Endothelial cell (in vitro differentiated cells): ENCODE measurements around the gene CLDN22. TPM values are rescaled to one million over a fixed set of nuclear protein-coding genes. Genes with fewer than 3 reads are reported as not detected.

Experiments
- DNase-seq: peaks from one replicate; pipeline ENCODE4 v3.0.0; 2021; ENCODE audit warnings: low spot score
- H3K27ac Mint-ChIP-seq: one replicate; pipeline ENCODE4 v1.8.0; 2021; ENCODE audit warnings: mixed read lengths, inconsistent platforms; ENCODE audit not compliant: unreplicated experiment
- H3K27me3 Mint-ChIP-seq: one replicate; pipeline ENCODE4 v1.8.0; 2021; ENCODE audit warnings: mild to moderate bottlenecking, moderate library complexity, mixed read lengths, inconsistent platforms; ENCODE audit not compliant: unreplicated experiment
- H3K36me3 Mint-ChIP-seq: one replicate; pipeline ENCODE4 v1.8.0; 2021; ENCODE audit warnings: mild to moderate bottlenecking, low read depth, mixed read lengths, inconsistent platforms; ENCODE audit not compliant: unreplicated experiment
- H3K4me1 Mint-ChIP-seq: one replicate; pipeline ENCODE4 v1.8.0; 2021; ENCODE audit warnings: mild to moderate bottlenecking, mixed read lengths, inconsistent platforms; ENCODE audit not compliant: unreplicated experiment
- H3K4me3 Mint-ChIP-seq: one replicate; pipeline ENCODE4 v1.8.0; 2021; ENCODE audit warnings: mild to moderate bottlenecking, mixed read lengths, inconsistent platforms; ENCODE audit not compliant: unreplicated experiment
- H3K9me3 Mint-ChIP-seq: one replicate; pipeline ENCODE4 v1.8.0; 2021; ENCODE audit warnings: mixed read lengths, inconsistent platforms; ENCODE audit not compliant: unreplicated experiment
- CTCF ChIP-seq: fragments of 200-600 bp; sonication (generic); IDR thresholded peaks from one replicate; pipeline ENCODE4 v1.5.0; 2021; ENCODE audit warnings: antibody characterized with exemption; ENCODE audit not compliant: unreplicated experiment
- total RNA-seq: library from RNA; stranded (reverse); fragmentation: NEBNext Ultra II Directional; extraction: Animal tissue kit (Norgen Biotek cat#: 25700); gene quantifications from one replicate; pipeline ENCODE4 v1.2.1, GENCODE V29; 2021; ENCODE audit not compliant: unreplicated experiment

Gene CLDN22
- total RNA-seq, 1 donor from 2014 or later: not detected

- TF ChIP-seq CTCF: no peak
- Mint-ChIP-seq H3K36me3 (no peaks in the 10 kb centered on the region), H3K4me3 (no peak overlapping the region), H3K27ac (no peak overlapping the region), H3K9me3 (no peaks in the 10 kb centered on the region), H3K4me1 (no peaks in the 10 kb centered on the region), H3K27me3 (peaks cover 6% of the 10 kb centered on the region)
- no peak for DNase-seq
These were observed 28.1 kb upstream of the CLDN22 start for GRCh38 chr4:183348136-183348535.

- Mint-ChIP-seq H3K27ac (no peak overlapping the region), H3K27me3 (peaks cover 4% of the 10 kb centered on the region), H3K36me3 (no peaks in the 10 kb centered on the region), H3K9me3 (no peaks in the 10 kb centered on the region), H3K4me1 (no peaks in the 10 kb centered on the region), H3K4me3 (no peak overlapping the region)
- DNase-seq: no peak
- no peak for TF ChIP-seq CTCF
These were observed 27.5 kb upstream of the CLDN22 start for GRCh38 chr4:183347566-183347965.

GRCh38 chr4:183347146-183347545, 27.1 kb upstream of the CLDN22 start:
- Mint-ChIP-seq H3K36me3 (no peaks in the 10 kb centered on the region), H3K4me3 (no peak overlapping the region), H3K27ac (no peak overlapping the region), H3K27me3 (peaks cover 4% of the 10 kb centered on the region), H3K9me3 (no peaks in the 10 kb centered on the region), H3K4me1 (no peaks in the 10 kb centered on the region)
- no peak for DNase-seq
- no peak for TF ChIP-seq CTCF

- TF ChIP-seq CTCF: no peak
- peaks cover 4% of the 10 kb centered on the region for H3K4me1 Mint-ChIP-seq
- H3K4me3 Mint-ChIP-seq: no peak overlapping the region
- H3K27ac Mint-ChIP-seq: no peak overlapping the region
- DNase-seq: no peak
- H3K9me3 Mint-ChIP-seq: no peaks in the 10 kb centered on the region
- H3K27me3 Mint-ChIP-seq: peaks cover 4% of the 10 kb centered on the region
- no peaks in the 10 kb centered on the region for H3K36me3 Mint-ChIP-seq
These were observed 25.2 kb upstream of the CLDN22 start for GRCh38 chr4:183345261-183345660.

GRCh38 chr4:183344523-183345255, 24.6 kb upstream of the CLDN22 start:
- Mint-ChIP-seq H3K4me1 (peaks cover 6% of the 10 kb centered on the region), H3K27ac (no peak overlapping the region), H3K27me3 (peaks cover 4% of the 10 kb centered on the region), H3K9me3 (no peaks in the 10 kb centered on the region), H3K4me3 (no peak overlapping the region), H3K36me3 (no peaks in the 10 kb centered on the region)
- DNase-seq: no peak
- no peak for TF ChIP-seq CTCF
